Effector memory CD4-positive, alpha-beta T cell (primary cell): ENCODE results near the gene NUDT14.

Source experiments
- DNase-seq, 3 donors: peaks; one replicate each; pipeline ENCODE4 v3.0.0-alpha.2; 2020
- H3K27ac ChIP-seq: 2 replicates; pipeline ENCODE4 v1.7.0; 2013; ENCODE audit warnings: mild to moderate bottlenecking, low read length, moderate library complexity; ENCODE audit not compliant: insufficient read depth, poor library complexity, severe bottlenecking
- H3K27me3 ChIP-seq: replicated peaks from 2 replicates; pipeline ENCODE4 v1.7.0; 2013; ENCODE audit warnings: mild to moderate bottlenecking, low read length; ENCODE audit not compliant: insufficient read depth, control insufficient read depth, poor library complexity, severe bottlenecking
- H3K36me3 ChIP-seq: 2 replicates; pipeline ENCODE4 v1.7.0; 2013; ENCODE audit warnings: mild to moderate bottlenecking, low read length, moderate library complexity; ENCODE audit not compliant: control insufficient read depth, insufficient read depth
- H3K4me1 ChIP-seq: 2 replicates; pipeline ENCODE4 v1.7.0; 2013; ENCODE audit warnings: low read length, mild to moderate bottlenecking; ENCODE audit not compliant: control insufficient read depth, insufficient read depth, poor library complexity, severe bottlenecking
- H3K4me3 ChIP-seq: 2 replicates; pipeline ENCODE4 v1.7.0; 2013; ENCODE audit warnings: low read length, low read depth, mild to moderate bottlenecking; ENCODE audit not compliant: insufficient read depth, poor library complexity, severe bottlenecking
- H3K9me3 ChIP-seq: 2 replicates; pipeline ENCODE4 v1.7.0; 2013; ENCODE audit warnings: mild to moderate bottlenecking, low read length, moderate library complexity; ENCODE audit not compliant: control insufficient read depth

The NUDT14 gene

GRCh38 chr14:105135700-105136395 is 45.3 kb downstream of the NUDT14 start:
- H3K4me3 ChIP-seq: no peak overlapping the region
- peaks cover 8% of the 10 kb centered on the region for H3K9me3 ChIP-seq
- H3K4me1 ChIP-seq: no peaks in the 10 kb centered on the region
- no peak overlapping the region for H3K27ac ChIP-seq
- DNase-seq: no peak
- H3K36me3 ChIP-seq: no peaks in the 10 kb centered on the region
- H3K27me3 ChIP-seq: no peaks in the 10 kb centered on the region

GRCh38 chr14:105132921-105133654 is 48.0 kb downstream of the NUDT14 start:
- no peaks in the 10 kb centered on the region for H3K36me3 ChIP-seq
- H3K4me3 ChIP-seq: no peak overlapping the region
- DNase-seq: no peak
- H3K27me3 ChIP-seq: no peaks in the 10 kb centered on the region
- no peaks in the 10 kb centered on the region for H3K9me3 ChIP-seq
- no peaks in the 10 kb centered on the region for H3K4me1 ChIP-seq
- no peak overlapping the region for H3K27ac ChIP-seq

GRCh38 chr14:105131241-105131640 is 49.9 kb downstream of the NUDT14 start:
- Histone ChIP-seq H3K4me3 (no peak overlapping the region), H3K27ac (no peak overlapping the region), H3K9me3 (no peaks in the 10 kb centered on the region), H3K4me1 (no peaks in the 10 kb centered on the region), H3K27me3 (no peaks in the 10 kb centered on the region), H3K36me3 (no peaks in the 10 kb centered on the region)
- no peak for DNase-seq

GRCh38 chr14:105128059-105128458 is 53.1 kb downstream of the NUDT14 start:
- H3K36me3 ChIP-seq: no peaks in the 10 kb centered on the region
- no peaks in the 10 kb centered on the region for H3K9me3 ChIP-seq
- DNase-seq: no peak
- no peaks in the 10 kb centered on the region for H3K4me1 ChIP-seq
- H3K4me3 ChIP-seq: no peak overlapping the region
- H3K27ac ChIP-seq: no peak overlapping the region
- H3K27me3 ChIP-seq: no peaks in the 10 kb centered on the region

GRCh38 chr14:105126981-105127329 is 54.2 kb downstream of the NUDT14 start:
- H3K4me1 ChIP-seq: no peaks in the 10 kb centered on the region
- no peak for DNase-seq
- H3K9me3 ChIP-seq: no peaks in the 10 kb centered on the region
- no peaks in the 10 kb centered on the region for H3K36me3 ChIP-seq
- H3K4me3 ChIP-seq: no peak overlapping the region
- H3K27me3 ChIP-seq: no peaks in the 10 kb centered on the region
- H3K27ac ChIP-seq: no peak overlapping the region

- H3K36me3 ChIP-seq: no peaks in the 10 kb centered on the region
- H3K4me3 ChIP-seq: no peak overlapping the region
- no peak overlapping the region for H3K27ac ChIP-seq
- H3K27me3 ChIP-seq: no peaks in the 10 kb centered on the region
- no peaks in the 10 kb centered on the region for H3K9me3 ChIP-seq
- H3K4me1 ChIP-seq: no peaks in the 10 kb centered on the region
- DNase-seq: no peak
These were observed 54.8 kb downstream of the NUDT14 start for GRCh38 chr14:105126126-105126980.

- no peaks in the 10 kb centered on the region for H3K27me3 ChIP-seq
- H3K4me1 ChIP-seq: no peaks in the 10 kb centered on the region
- peaks cover 4% of the 10 kb centered on the region for H3K9me3 ChIP-seq
- H3K27ac ChIP-seq: no peak overlapping the region
- no peak for DNase-seq
- H3K36me3 ChIP-seq: no peaks in the 10 kb centered on the region
- H3K4me3 ChIP-seq: no peak overlapping the region
These were observed 56.3 kb downstream of the NUDT14 start for GRCh38 chr14:105124823-105125222.

GRCh38 chr14:105123981-105124765 is 56.9 kb downstream of the NUDT14 start:
- no peak for DNase-seq
- no peaks in the 10 kb centered on the region for H3K27me3 ChIP-seq
- peaks cover 4% of the 10 kb centered on the region for H3K9me3 ChIP-seq
- H3K36me3 ChIP-seq: no peaks in the 10 kb centered on the region
- no peaks in the 10 kb centered on the region for H3K4me1 ChIP-seq
- H3K27ac ChIP-seq: no peak overlapping the region
- H3K4me3 ChIP-seq: no peak overlapping the region

- H3K27me3 ChIP-seq: no peaks in the 10 kb centered on the region
- H3K4me1 ChIP-seq: no peaks in the 10 kb centered on the region
- H3K4me3 ChIP-seq: no peak overlapping the region
- no peaks in the 10 kb centered on the region for H3K36me3 ChIP-seq
- H3K27ac ChIP-seq: no peak overlapping the region
- DNase-seq: no peak
- peaks cover 4% of the 10 kb centered on the region for H3K9me3 ChIP-seq
These were observed 57.9 kb downstream of the NUDT14 start for GRCh38 chr14:105123064-105123665.
